ENCODE data around the gene COG7.

- TF ChIP-seq POLR2AphosphoS5 (IDR thresholded peaks at IDR 0.05; ENCODE audit: insufficient read depth in 1 of 2, low read depth in 1 of 2) (no peak), POLR2A (IDR thresholded peaks at IDR 0.05) (no peak), CTCF (IDR thresholded peaks at IDR 0.05) (no peak)
Observed at GRCh38 chr16:23395732-23396131, 57.3 kb downstream of the COG7 start.

All from vagina (tissue), 2 donors.